Measurements from ENCODE around the gene CRACR2A. TPM values are rescaled to one million over a fixed set of nuclear protein-coding genes. Genes with fewer than 3 reads are reported as not detected.

Gene CRACR2A
- total and polyA plus RNA-seq, 4 donors = 1.4 to 10.2 (median 5.5) TPM

DNA sequence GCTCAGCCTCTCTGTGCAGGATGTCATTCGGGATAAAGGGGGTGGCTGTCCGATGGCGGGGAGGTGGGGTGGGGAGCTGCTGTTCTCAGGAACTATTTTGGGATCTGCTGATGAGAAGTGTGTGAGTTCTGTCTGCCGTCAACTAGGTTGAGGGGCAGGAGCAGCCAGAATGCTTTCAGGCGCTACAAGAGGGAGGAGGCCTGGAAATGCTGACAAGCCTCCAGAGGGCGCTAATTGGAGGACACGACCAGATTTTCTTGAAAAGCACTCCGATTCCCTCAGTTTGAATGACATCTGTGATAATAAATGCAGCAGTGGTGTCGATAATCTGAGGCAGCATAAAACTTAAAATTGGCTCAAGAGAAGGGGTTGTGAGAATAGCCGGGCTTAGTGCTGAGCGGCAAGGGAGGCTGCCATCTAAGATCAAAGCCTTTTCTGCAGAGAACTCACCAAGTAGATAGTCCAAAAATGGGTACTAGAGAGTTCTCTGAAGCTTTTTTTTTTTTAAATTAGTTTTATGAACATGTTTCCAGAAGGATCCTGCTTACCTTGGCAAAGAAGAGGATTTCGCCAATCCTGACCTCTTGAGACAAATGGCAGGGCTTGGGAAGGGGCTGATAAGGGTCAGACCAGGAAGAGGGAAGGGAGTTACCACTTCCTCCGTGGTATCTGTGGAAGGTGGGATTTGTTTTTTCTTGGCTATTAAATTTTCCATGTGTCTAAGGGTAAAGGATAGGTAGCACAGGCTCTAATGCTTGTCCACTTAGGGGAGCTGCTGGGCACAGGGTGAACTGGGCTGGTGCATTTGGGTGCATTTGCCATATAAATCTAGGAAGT, 94.4 kb downstream of the CRACR2A start:
- H3K27ac ChIP-seq (ENCODE audit: low read depth in 1 of 2, low read length in 1 of 2) = no peak overlapping the region
- no peak overlapping the region for H3K9ac ChIP-seq (ENCODE audit: insufficient read depth in 1 of 2, low read length in 2 of 2)
- TF ChIP-seq, protein P1, sequence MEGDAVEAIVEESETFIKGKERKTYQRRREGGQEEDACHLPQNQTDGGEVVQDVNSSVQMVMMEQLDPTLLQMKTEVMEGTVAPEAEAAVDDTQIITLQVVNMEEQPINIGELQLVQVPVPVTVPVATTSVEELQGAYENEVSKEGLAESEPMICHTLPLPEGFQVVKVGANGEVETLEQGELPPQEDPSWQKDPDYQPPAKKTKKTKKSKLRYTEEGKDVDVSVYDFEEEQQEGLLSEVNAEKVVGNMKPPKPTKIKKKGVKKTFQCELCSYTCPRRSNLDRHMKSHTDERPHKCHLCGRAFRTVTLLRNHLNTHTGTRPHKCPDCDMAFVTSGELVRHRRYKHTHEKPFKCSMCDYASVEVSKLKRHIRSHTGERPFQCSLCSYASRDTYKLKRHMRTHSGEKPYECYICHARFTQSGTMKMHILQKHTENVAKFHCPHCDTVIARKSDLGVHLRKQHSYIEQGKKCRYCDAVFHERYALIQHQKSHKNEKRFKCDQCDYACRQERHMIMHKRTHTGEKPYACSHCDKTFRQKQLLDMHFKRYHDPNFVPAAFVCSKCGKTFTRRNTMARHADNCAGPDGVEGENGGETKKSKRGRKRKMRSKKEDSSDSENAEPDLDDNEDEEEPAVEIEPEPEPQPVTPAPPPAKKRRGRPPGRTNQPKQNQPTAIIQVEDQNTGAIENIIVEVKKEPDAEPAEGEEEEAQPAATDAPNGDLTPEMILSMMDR (IDR thresholded peaks at IDR 0.05; ENCODE audit: control extremely low read depth, extremely low read depth) = no peak
- H3K4me3 ChIP-seq = no peak overlapping the region
- H3K36me3 ChIP-seq (ENCODE audit: control insufficient read depth in 4 of 4, insufficient read depth in 4 of 4, low read length in 4 of 4) = no peaks in the 10 kb centered on the region
- no peaks in the 10 kb centered on the region for H3K27me3 ChIP-seq (ENCODE audit: control insufficient read depth in 3 of 3, insufficient read depth in 3 of 3, low read length in 2 of 3)
- ATAC-seq (ENCODE audit: insufficient read depth, low FRiP score) (no peak), DNase-seq (peak in 2 of 3 donors; percentile 27 to 29)
- WGBS, 2 donors = 73 to 81% methylated on average over 13 of the region's 13 CpGs
- peaks cover 0 to 15% (median 0%) of the 10 kb centered on the region in 5 donors for H3K4me1 ChIP-seq (ENCODE audit: control insufficient read depth in 5 of 5, insufficient read depth in 5 of 5, low read length in 5 of 5)
- H3K9me3 ChIP-seq (ENCODE audit: control insufficient read depth in 4 of 4, insufficient read depth in 3 of 4, low read length in 3 of 4) = peaks cover 0 to 1% (median 0%) of the 10 kb centered on the region in 4 donors

DNA sequence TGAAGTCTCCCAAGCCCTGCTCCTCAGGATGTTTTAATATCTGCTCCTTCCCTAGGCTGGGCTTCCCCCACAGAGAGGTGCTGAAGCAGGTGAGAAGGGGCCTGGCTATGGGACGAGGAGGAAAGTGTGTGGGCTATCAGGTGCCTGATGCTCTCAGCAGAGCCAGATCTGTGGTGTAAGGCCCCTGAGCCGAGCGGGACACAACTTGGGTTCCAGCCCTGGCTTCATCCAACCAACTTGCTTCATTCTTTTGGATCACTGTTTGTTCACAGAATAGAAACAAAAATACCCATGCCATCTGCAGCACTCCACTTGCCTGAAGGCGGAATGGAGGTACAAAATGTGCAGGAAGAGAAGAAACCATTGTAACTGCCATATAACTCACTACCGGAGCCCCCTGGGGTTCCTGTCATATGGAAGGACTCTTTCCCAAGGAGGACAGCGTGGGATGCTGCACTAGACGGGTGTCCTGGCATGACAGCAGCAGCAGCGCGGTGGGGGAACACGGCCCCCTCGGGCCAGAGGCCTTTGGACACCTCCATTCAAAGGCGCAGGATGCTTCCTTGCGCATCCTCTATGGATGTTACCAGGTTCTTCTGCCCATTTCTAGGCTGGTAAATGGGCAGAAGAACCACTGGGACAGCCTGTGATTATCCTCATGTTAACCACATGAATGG, 95.8 kb downstream of the CRACR2A start:
- no peak overlapping the region for H3K9ac ChIP-seq (ENCODE audit: insufficient read depth in 1 of 2, low read length in 2 of 2)
- H3K36me3 ChIP-seq (ENCODE audit: control insufficient read depth in 4 of 4, insufficient read depth in 4 of 4, low read length in 4 of 4) = no peaks in the 10 kb centered on the region
- 96 to 98% methylated on average over 13 of the region's 13 CpGs for WGBS, 2 donors
- ATAC-seq (ENCODE audit: insufficient read depth, low FRiP score) = no peak
- no peak for DNase-seq
- no peak overlapping the region for H3K27ac ChIP-seq (ENCODE audit: low read depth in 1 of 2, low read length in 1 of 2)
- peaks cover 0 to 1% (median 0%) of the 10 kb centered on the region in 4 donors for H3K9me3 ChIP-seq (ENCODE audit: control insufficient read depth in 4 of 4, insufficient read depth in 3 of 4, low read length in 3 of 4)
- no peak overlapping the region for H3K4me3 ChIP-seq
- H3K27me3 ChIP-seq (ENCODE audit: control insufficient read depth in 3 of 3, insufficient read depth in 3 of 3, low read length in 2 of 3) = no peaks in the 10 kb centered on the region
- H3K4me1 ChIP-seq (ENCODE audit: control insufficient read depth in 5 of 5, insufficient read depth in 5 of 5, low read length in 5 of 5) = peaks cover 0 to 15% (median 0%) of the 10 kb centered on the region in 5 donors
- TF ChIP-seq, protein P1 (IDR thresholded peaks at IDR 0.05; ENCODE audit: control extremely low read depth, extremely low read depth) = no peak

DNA sequence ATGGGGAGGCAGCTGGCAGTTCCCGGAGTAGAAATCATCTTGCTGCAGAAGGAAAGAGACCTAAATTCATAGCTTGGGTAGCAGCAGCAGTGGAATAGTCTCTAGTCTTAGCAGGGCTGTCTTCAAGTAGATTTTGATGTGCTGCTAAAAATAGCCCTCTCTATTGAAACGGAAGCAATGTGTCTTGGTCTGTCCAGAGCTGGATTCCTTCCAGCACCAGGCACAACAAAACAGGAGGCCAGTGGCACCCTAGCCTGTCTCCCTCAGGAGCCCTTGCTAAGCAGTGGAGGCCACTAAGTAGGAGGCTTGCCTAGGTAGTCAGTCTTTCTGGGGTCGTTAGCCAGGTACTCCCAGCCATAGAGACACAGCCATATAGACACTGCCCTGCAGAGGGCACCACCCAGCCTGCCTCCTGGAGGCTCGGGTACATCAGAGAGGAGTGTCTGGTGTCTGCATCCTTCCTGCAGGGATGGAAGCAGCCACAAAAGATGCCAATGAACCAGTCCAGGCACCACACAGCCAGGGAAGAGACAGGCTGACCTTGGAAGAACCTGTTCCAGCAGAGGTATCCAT, 97.5 kb downstream of the CRACR2A start:
- H3K9ac ChIP-seq (ENCODE audit: insufficient read depth in 1 of 2, low read length in 2 of 2) = no peak overlapping the region
- no peak for ATAC-seq (ENCODE audit: insufficient read depth, low FRiP score)
- H3K4me3 ChIP-seq = no peak overlapping the region
- no peak overlapping the region for H3K27ac ChIP-seq (ENCODE audit: low read depth in 1 of 2, low read length in 1 of 2)
- no peaks in the 10 kb centered on the region for H3K27me3 ChIP-seq (ENCODE audit: control insufficient read depth in 3 of 3, insufficient read depth in 3 of 3, low read length in 2 of 3)
- 41 to 45% methylated on average over 4 of the region's 4 CpGs for WGBS, 2 donors
- H3K9me3 ChIP-seq (ENCODE audit: control insufficient read depth in 4 of 4, insufficient read depth in 3 of 4, low read length in 3 of 4) = no peaks in the 10 kb centered on the region
- H3K4me1 ChIP-seq (ENCODE audit: control insufficient read depth in 5 of 5, insufficient read depth in 5 of 5, low read length in 5 of 5) = peaks cover 0 to 15% (median 0%) of the 10 kb centered on the region in 5 donors
- TF ChIP-seq, protein P1 (IDR thresholded peaks at IDR 0.05; ENCODE audit: control extremely low read depth, extremely low read depth) = no peak
- H3K36me3 ChIP-seq (ENCODE audit: control insufficient read depth in 4 of 4, insufficient read depth in 4 of 4, low read length in 4 of 4) = no peaks in the 10 kb centered on the region
- DNase-seq = peak in 1 of 3 donors; percentile 54
